ENCODE data around the gene RIIAD1.

RIIAD1 gene

GRCh38 chr1:151711044-151711800 is 10.1 kb upstream of the RIIAD1 start:
- no peak for DNase-seq (ENCODE audit: low read depth in 2 of 2)

GRCh38 chr1:151711951-151712350 is 9.4 kb upstream of the RIIAD1 start:
- DNase-seq (ENCODE audit: low read depth in 2 of 2): no peak

GRCh38 chr1:151713044-151713443 is 8.3 kb upstream of the RIIAD1 start:
- DNase-seq (ENCODE audit: low read depth in 2 of 2): no peak

GRCh38 chr1:151713874-151714273 is 7.4 kb upstream of the RIIAD1 start:
- DNase-seq (ENCODE audit: low read depth in 2 of 2): no peak

- DNase-seq (ENCODE audit: low read depth in 2 of 2): no peak
These were observed 6.2 kb upstream of the RIIAD1 start for GRCh38 chr1:151714820-151715725.

- no peak for DNase-seq (ENCODE audit: low read depth in 2 of 2)
These were observed 5.5 kb upstream of the RIIAD1 start for GRCh38 chr1:151715726-151716404.

- no peak for DNase-seq (ENCODE audit: low read depth in 2 of 2)
These were observed 4.9 kb upstream of the RIIAD1 start for GRCh38 chr1:151716405-151716762.

GRCh38 chr1:151716771-151717631 is 4.3 kb upstream of the RIIAD1 start, which contains the start of gene CELF3:
TSS of gene CELF3 (minus strand) at chr1:151716803. CDS start at chr1:151716020, 783 bp downstream.
- no peak for DNase-seq (ENCODE audit: low read depth in 2 of 2)

- DNase-seq (ENCODE audit: low read depth in 2 of 2): no peak
These were observed 3.3 kb upstream of the RIIAD1 start for GRCh38 chr1:151718011-151718431.

- no peak for DNase-seq (ENCODE audit: low read depth in 2 of 2)
These were observed 2.7 kb upstream of the RIIAD1 start for GRCh38 chr1:151718666-151719065.

- no peak for DNase-seq (ENCODE audit: low read depth in 2 of 2)
These were observed 1.2 kb upstream of the RIIAD1 start for GRCh38 chr1:151720125-151720524.

- DNase-seq (ENCODE audit: low read depth in 2 of 2): no peak
These were observed 768 bp upstream of the RIIAD1 start for GRCh38 chr1:151720554-151720953.

- no peak for DNase-seq (ENCODE audit: low read depth in 2 of 2)
These were observed 627 bp downstream of the RIIAD1 start for GRCh38 chr1:151721788-151722510.

GRCh38 chr1:151723726-151724370 is 2.5 kb downstream of the RIIAD1 start:
- DNase-seq (ENCODE audit: low read depth in 2 of 2): no peak

- no peak for DNase-seq (ENCODE audit: low read depth in 2 of 2)
These were observed 7.1 kb downstream of the RIIAD1 start for GRCh38 chr1:151728151-151729054.

GRCh38 chr1:151729157-151729965 is 8.0 kb downstream of the RIIAD1 start:
- no peak for DNase-seq (ENCODE audit: low read depth in 2 of 2)

- no peak for DNase-seq (ENCODE audit: low read depth in 2 of 2)
These were observed 8.6 kb downstream of the RIIAD1 start for GRCh38 chr1:151729966-151730291.

- DNase-seq (ENCODE audit: low read depth in 2 of 2): no peak
These were observed 11.8 kb downstream of the RIIAD1 start for GRCh38 chr1:151733126-151733525.

Measured in stimulated activated CD4-positive, alpha-beta T cell treated with anti-CD3 and anti-CD28 coated beads, Interleukin-1b, Interleukin-23, amount 100 ng/mL, for 1 hour (primary cell).